K562 (cell line): ENCODE results near the gene KAT6B.

Experiments
- ATF7 ChIP-seq: fragments of 450-650 bp; IDR thresholded peaks from 2 replicates; pipeline ENCODE4 v1.7.1; 2014; ENCODE audit warnings: mild to moderate bottlenecking, moderate library complexity
- EZH2 ChIP-seq: IDR thresholded peaks from 2 replicates; pipeline ENCODE4 v1.6.1; 2012; ENCODE audit warnings: low read depth, mild to moderate bottlenecking, inconsistent platforms, low read length, borderline replicate concordance
- NFE2L1 ChIP-seq: fragments of 450-650 bp; IDR thresholded peaks from 2 replicates; pipeline ENCODE4 v1.6.1; 2016; ENCODE audit warnings: missing genetic modification characterization, low read depth, mild to moderate bottlenecking, missing compliant biosample characterization, moderate library complexity, borderline replicate concordance
- POLR2AphosphoS5 ChIP-seq: IDR thresholded peaks from 2 replicates; pipeline ENCODE4 v1.6.1; 2011; ENCODE audit warnings: mild to moderate bottlenecking, low read depth, low read length, moderate library complexity; ENCODE audit not compliant: control insufficient read depth, insufficient read depth
- RAD21 ChIP-seq, 2 experiments: fragments of 250-450 bp in 1 of 2; fragments of 450-650 bp in 1 of 2; sonication (Bioruptor Pico) in 1 of 2; formaldehyde crosslinking in 1 of 2; IDR thresholded peaks in 1 of 2; conservative IDR thresholded peaks in 1 of 2; 2 replicates each; pipeline versions ENCODE4 v1.4.0 to v1.8.0; 2020 to 2022; ENCODE audit warnings: mild to moderate bottlenecking in 2 of 2, moderate library complexity in 1 of 2
- SAFB ChIP-seq: fragments of 200-400 bp; formaldehyde crosslinking; IDR thresholded peaks from 2 replicates; pipeline ENCODE4 v1.6.1; 2017; ENCODE audit warnings: low read depth, low read length, borderline replicate concordance
- SMAD2 ChIP-seq: fragments of 150-350 bp; IDR thresholded peaks from 2 replicates; pipeline ENCODE4 v1.6.1; 2014; ENCODE audit warnings: low read depth, mild to moderate bottlenecking, low read length
- YBX1 ChIP-seq: fragments of 450-650 bp; IDR thresholded peaks from 2 replicates; pipeline ENCODE4 v1.7.1; 2016; ENCODE audit warnings: mild to moderate bottlenecking
- YY1 ChIP-seq, 3 experiments: IDR thresholded peaks; 2 replicates each; pipeline ENCODE4 v1.6.1; 2011; ENCODE audit warnings: low read length in 2 of 3, mild to moderate bottlenecking in 2 of 3, moderate library complexity in 2 of 3, borderline replicate concordance in 1 of 3, control low read depth in 1 of 3, low read depth in 1 of 3; ENCODE audit not compliant: insufficient read depth in 3 of 3, insufficient replicate concordance in 2 of 3, control insufficient read depth in 1 of 3, insufficient read length in 1 of 3; ENCODE audit errors: extremely low read depth in 1 of 3
- ZNF121 ChIP-seq: sonication (generic); formaldehyde crosslinking; conservative IDR thresholded peaks from 2 replicates; pipeline ENCODE4 v1.8.0; 2022; ENCODE audit warnings: missing genetic modification reagents
- ZNF551 ChIP-seq: fragments of 250-450 bp; sonication (Bioruptor Pico); IDR thresholded peaks from 2 replicates; pipeline ENCODE4 v1.5.0; 2021; ENCODE audit warnings: mild to moderate bottlenecking, moderate library complexity
- ZSCAN29 ChIP-seq: fragments of 450-650 bp; IDR thresholded peaks from 2 replicates; pipeline ENCODE4 v1.6.1; 2017
- TF ChIP-seq, protein P1 (sequence below), 2 experiments: fragments of 450-650 bp in 1 of 2; sonication (generic) in 1 of 2; formaldehyde crosslinking in 1 of 2; IDR thresholded peaks in 1 of 2; conservative IDR thresholded peaks in 1 of 2; 2 replicates each; pipeline versions ENCODE4 v1.6.1 to v1.8.1; 2016 to 2023; ENCODE audit warnings: mild to moderate bottlenecking in 2 of 2, moderate library complexity in 2 of 2, inconsistent platforms in 1 of 2, missing genetic modification reagents in 1 of 2

DNA sequence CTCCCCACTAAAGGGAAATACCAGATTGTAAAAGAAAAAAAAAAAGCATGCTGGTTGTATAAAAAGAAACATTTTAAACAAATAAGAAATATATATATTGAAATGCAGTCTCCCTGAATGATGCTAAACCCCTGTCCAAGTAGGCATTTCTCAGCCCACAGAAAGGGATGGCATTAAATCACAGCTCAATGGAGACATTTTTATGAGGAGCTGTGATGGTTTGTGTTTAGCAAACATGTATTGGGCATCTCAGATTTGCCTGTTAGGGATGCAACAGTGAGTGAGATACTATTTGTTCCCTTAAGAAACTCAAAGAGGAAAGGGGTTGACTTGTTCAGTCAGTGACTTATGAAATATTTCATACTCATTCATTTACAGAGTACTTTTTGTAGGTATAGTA is 51.5 kb downstream of the KAT6B start:
- TF ChIP-seq ZNF551: no peak
- no peak for TF ChIP-seq YBX1
- TF ChIP-seq, protein P1, sequence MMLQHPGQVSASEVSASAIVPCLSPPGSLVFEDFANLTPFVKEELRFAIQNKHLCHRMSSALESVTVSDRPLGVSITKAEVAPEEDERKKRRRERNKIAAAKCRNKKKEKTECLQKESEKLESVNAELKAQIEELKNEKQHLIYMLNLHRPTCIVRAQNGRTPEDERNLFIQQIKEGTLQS (IDR thresholded peaks at IDR 0.05): no peak
- TF ChIP-seq, protein P1 (CRISPR knock-in tag; conservative IDR thresholded peaks at IDR 0.05): no peak
- TF ChIP-seq ZSCAN29: no peak
- TF ChIP-seq SAFB: no peak
- TF ChIP-seq ATF7: no peak
- TF ChIP-seq EZH2: no peak
- no peak for TF ChIP-seq POLR2AphosphoS5
- TF ChIP-seq NFE2L1 (tag): no peak
- no peak for TF ChIP-seq SMAD2
- no peak for TF ChIP-seq RAD21 (CRISPR knock-in tag; conservative IDR thresholded peaks at IDR 0.05 in 1 of 2, IDR thresholded peaks at IDR 0.05 in 1 of 2)
- TF ChIP-seq YY1 (IDR thresholded peaks at IDR 0.05; ENCODE audit: borderline replicate concordance in 1 of 3, control insufficient read depth in 1 of 3, extremely low read depth in 1 of 3, insufficient read depth in 3 of 3, insufficient read length in 1 of 3, insufficient replicate concordance in 2 of 3, low read depth in 1 of 3, low read length in 2 of 3): no peak
- TF ChIP-seq ZNF121: no peak
